GM21447 (cell line): ENCODE results near the gene RPL18A.

ENCODE experiments used
- ATAC-seq: cut with Tn5 transposase; IDR thresholded peaks from one replicate; pipeline ENCODE4 v1.9.1; 2021; ENCODE audit not compliant: unreplicated experiment

Gene RPL18A

DNA sequence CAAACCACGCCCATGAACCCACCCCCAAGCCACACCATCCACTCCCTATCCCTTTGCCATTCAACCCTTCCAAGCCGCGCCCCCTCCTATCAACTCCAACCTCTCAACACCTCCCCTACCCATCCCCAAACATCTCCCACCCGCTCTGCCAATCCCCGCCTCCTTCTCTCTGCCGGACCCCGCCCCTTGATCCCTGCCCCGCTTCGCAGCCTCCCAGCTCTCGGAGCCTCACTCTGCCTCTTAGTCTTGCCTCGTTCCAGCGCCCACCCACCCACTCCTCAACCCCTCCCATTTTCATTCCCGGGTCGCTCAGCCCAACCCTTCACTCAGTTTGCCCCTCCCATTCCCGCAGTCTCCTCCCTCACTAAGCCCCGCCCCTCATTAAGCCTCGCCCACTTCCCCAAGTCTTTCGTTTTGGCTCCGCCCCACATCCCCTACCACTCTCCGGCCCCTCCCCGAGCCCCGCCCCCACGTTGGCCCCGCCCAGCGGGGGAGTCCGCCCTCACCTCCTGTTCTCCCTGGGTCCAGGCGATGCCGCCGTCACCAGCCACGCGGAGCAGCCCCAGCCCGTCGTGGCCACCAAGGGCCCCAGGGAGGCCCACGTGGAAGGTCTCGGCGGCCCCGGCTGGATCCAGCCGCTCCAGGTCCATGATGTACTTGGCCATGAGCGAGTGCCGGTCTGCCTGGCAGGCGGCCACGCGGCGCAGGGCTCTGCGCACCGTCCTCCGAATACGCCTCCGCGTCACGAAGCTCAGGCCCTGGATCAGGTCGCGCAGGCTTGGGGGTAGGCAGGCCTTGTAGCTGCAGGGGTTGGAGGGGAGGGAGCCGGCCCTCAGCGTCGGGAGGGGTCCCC is 17.7 kb upstream of the RPL18A start:
- no peak for ATAC-seq

- no peak for ATAC-seq
Observed at GRCh38 chr19:17842663-17843291, 16.9 kb upstream of the RPL18A start.

- no peak for ATAC-seq
Observed at GRCh38 chr19:17843292-17843827, 16.4 kb upstream of the RPL18A start.

GRCh38 chr19:17843908-17844490 is 15.7 kb upstream of the RPL18A start:
- ATAC-seq = no peak

GRCh38 chr19:17846146-17846545 is 13.6 kb upstream of the RPL18A start:
- no peak for ATAC-seq

GRCh38 chr19:17847538-17848366 is 12.0 kb upstream of the RPL18A start, which contains the start of gene JAK3:
Gene JAK3, minus strand, starts transcription at chr19:17847982. Its CDS starts 3,565 bp downstream, at chr19:17844417.
- peak; percentile 64 for ATAC-seq

- no peak for ATAC-seq
Observed at GRCh38 chr19:17848595-17849292, 11.0 kb upstream of the RPL18A start.

- no peak for ATAC-seq
Observed at GRCh38 chr19:17854061-17854460, 5.6 kb upstream of the RPL18A start.

GRCh38 chr19:17855280-17856152 is 4.2 kb upstream of the RPL18A start:
- ATAC-seq = no peak

- no peak for ATAC-seq
Observed at GRCh38 chr19:17860331-17860992, 752 bp downstream of the RPL18A start.

- ATAC-seq = no peak
Observed at GRCh38 chr19:17860993-17861360, 1.3 kb downstream of the RPL18A start.

DNA sequence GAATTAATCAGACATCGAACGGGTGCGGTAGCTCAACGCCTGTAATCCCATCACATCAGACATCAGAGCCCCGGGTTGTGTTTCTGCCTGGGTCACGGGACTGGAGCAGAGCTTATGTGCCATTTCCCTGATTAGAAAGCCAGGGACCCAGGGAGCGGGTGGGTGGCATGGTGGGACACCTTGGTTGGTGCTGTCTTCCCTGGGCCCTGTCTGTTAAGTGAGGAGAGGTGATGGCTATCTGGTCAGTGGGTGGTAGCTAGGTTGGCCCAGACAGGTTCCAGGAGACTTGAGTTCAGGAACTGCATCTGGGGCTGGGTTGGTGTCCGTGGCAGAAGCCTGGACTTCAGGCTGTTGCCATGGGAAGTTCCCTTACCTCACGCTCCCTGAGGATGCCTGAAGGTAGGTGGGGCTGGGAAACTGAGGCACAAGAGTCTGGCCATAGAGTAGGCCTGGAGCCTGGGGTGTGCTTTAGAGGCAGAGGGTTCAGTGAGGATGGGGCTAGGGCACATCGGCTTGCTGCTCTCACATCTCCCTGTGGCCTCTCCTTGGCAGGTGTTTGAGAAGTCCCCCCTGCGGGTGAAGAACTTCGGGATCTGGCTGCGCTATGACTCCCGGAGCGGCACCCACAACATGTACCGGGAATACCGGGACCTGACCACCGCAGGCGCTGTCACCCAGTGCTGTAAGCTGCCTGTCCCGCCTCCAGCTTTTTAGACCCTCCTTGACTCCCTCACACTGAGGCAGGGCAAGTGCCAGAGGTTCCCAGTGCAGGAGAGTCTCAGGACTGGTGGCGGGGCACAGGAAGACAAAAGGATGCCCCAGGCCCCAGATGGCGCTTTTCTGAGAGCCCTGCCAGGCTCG is 2.1 kb downstream of the RPL18A start:
- no peak for ATAC-seq

DNA sequence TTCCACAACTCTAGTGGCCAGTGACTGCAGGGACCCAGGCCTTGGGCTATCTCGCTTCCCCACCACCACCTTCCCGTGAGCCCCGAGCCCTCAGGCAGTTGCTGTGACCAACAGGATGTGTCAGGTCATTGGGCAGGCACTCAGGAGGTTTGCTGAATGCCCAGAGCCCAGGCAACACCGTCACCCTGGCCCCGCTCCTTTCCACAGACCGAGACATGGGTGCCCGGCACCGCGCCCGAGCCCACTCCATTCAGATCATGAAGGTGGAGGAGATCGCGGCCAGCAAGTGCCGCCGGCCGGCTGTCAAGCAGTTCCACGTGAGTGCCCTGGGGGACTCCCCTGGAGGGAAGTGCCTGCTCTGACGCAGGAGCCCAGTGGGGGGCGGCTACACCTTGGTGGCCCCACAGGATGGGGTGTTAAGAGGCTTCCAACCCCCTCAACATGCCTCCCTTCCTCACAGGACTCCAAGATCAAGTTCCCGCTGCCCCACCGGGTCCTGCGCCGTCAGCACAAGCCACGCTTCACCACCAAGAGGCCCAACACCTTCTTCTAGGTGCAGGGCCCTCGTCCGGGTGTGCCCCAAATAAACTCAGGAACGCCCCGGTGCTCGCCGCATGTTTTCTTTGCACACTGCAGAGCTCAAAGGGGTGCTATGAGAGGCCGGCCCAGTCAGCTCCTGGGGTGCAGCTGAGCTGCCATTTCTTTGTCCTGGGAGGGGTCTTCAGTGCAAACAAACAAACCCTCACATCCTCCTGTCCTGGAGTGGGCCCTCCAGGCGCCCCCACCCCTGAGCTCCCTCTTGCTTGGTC is 3.2 kb downstream of the RPL18A start:
- ATAC-seq = no peak

DNA sequence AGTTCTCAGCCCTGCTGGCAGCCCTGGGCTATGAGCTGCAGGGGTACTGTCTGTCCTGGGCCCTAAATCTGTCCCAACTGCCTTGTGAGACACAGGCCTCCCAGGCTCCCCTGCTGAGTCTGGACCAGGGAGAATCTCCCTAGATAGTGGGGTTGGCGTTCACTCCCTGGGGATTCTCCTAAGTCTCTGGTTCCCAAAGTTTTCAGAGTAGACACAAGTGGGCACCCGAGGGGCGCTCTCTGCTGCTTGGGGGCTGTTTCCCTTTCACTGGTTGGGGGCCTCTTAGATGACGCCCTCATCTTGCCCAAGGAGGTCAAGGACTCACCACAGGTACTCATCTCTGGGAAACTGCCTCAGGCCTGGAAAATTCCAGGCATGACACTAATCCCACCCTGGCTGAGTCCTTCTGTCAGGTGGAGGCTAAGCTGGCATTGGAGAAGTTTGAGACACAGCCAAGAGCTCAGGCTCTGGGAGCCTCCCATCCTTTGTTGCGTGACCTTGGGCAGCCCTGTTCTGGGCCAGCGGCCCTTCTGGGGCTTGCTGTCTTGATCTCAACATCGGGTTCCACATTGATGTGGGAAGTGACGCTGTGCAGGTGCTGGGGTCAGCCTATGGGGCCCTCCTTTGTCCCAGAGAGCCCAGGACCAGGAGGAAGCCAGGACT is 3.9 kb downstream of the RPL18A start:
- ATAC-seq = no peak

- ATAC-seq = no peak
Observed at GRCh38 chr19:17865364-17866311, 5.9 kb downstream of the RPL18A start.
